Fibroblast of lung (primary cell): ENCODE measurements around the gene ABHD17C. TPM values are rescaled to one million over a fixed set of nuclear protein-coding genes. Genes with fewer than 3 reads are reported as not detected.

Experiments used
- DNase-seq, 2 donors: peaks; one replicate each; pipeline versions ENCODE4 v3.0.0 to v3.0.0-alpha.2; 2010; ENCODE audit warnings: low read depth in 2 of 2
- H2AFZ ChIP-seq: 2 replicates; pipeline ENCODE4 v1.5.1; 2012; ENCODE audit warnings: low read length, control low read depth, inconsistent platforms
- H3K27ac ChIP-seq: 2 replicates; pipeline ENCODE4 v1.5.1; 2011; ENCODE audit warnings: low read length, control low read depth; ENCODE audit not compliant: insufficient read depth
- H3K27me3 ChIP-seq: 2 replicates; pipeline ENCODE4 v1.5.1; 2011; ENCODE audit warnings: mild to moderate bottlenecking, low read length; ENCODE audit not compliant: control insufficient read depth, insufficient read depth
- H3K36me3 ChIP-seq: 2 replicates; pipeline ENCODE4 v1.5.1; 2011; ENCODE audit warnings: low read length; ENCODE audit not compliant: control insufficient read depth, insufficient read depth
- H3K4me1 ChIP-seq: 2 replicates; pipeline ENCODE4 v1.5.1; 2011; ENCODE audit warnings: low read length; ENCODE audit not compliant: control insufficient read depth, insufficient read depth; ENCODE audit errors: extremely low read depth
- H3K4me2 ChIP-seq: 2 replicates; pipeline ENCODE4 v1.5.1; 2011; ENCODE audit warnings: low read length, control low read depth; ENCODE audit not compliant: insufficient read depth; ENCODE audit errors: extremely low read depth
- H3K4me3 ChIP-seq, 4 experiments: fragments of 200-600 bp in 1 of 4; sonication (generic) in 1 of 4; replicated peaks in 1 of 4; 2 replicates each; pipeline ENCODE4 v1.5.1; 2011 to 2016; ENCODE audit warnings: low read length in 4 of 4, low read depth in 3 of 4, mild to moderate bottlenecking in 3 of 4, control low read depth in 2 of 4, inconsistent platforms in 1 of 4, mixed read lengths in 1 of 4; ENCODE audit not compliant: insufficient read depth in 1 of 4; ENCODE audit errors: control extremely low read depth in 1 of 4
- H3K79me2 ChIP-seq: 2 replicates; pipeline ENCODE4 v1.5.1; 2012; ENCODE audit warnings: mild to moderate bottlenecking, low read length, inconsistent platforms; ENCODE audit not compliant: control insufficient read depth, insufficient read depth
- H3K9ac ChIP-seq: 2 replicates; pipeline ENCODE4 v1.5.1; 2011; ENCODE audit warnings: mild to moderate bottlenecking, low read length, control low read depth; ENCODE audit not compliant: insufficient read depth
- H3K9me3 ChIP-seq: 2 replicates; pipeline ENCODE4 v1.5.1; 2012; ENCODE audit warnings: low read depth, low read length; ENCODE audit not compliant: control insufficient read depth, insufficient read depth
- H4K20me1 ChIP-seq: 2 replicates; pipeline ENCODE4 v1.5.1; 2011; ENCODE audit warnings: low read length; ENCODE audit not compliant: control insufficient read depth, insufficient read depth; ENCODE audit errors: extremely low read depth
- CTCF ChIP-seq, 2 donors: IDR thresholded peaks in 1 of 2; conservative IDR thresholded peaks in 1 of 2; 1 replicate in 1 of 2; 2 replicates in 1 of 2; pipeline ENCODE4 v1.5.1; 2011 to 2012; ENCODE audit warnings: low read length in 2 of 2, control low read depth in 1 of 2, inconsistent platforms in 1 of 2, low read depth in 1 of 2, mild to moderate bottlenecking in 1 of 2
- EZH2 ChIP-seq: IDR thresholded peaks from 2 replicates; pipeline ENCODE4 v1.5.1; 2012; ENCODE audit warnings: low read length, control low read depth, mild to moderate bottlenecking; ENCODE audit errors: missing control alignments
- polyA plus RNA-seq, 2 donors: library from polyadenylated mRNA; depleted of rRNA in 1 of 2; stranded (reverse) in 1 of 2; unstranded in 1 of 2; fragments of >200 nt; gene quantifications; 2 replicates each; pipeline ENCODE4 v1.2.1, GENCODE V29; 2011 to 2012; ENCODE audit warnings: missing spikeins in 1 of 2
- total RNA-seq: library from RNA; depleted of rRNA; stranded (reverse); fragments of >200 nt; gene quantifications from 2 replicates; pipeline ENCODE4 v1.2.1, GENCODE V29; 2014

Gene ABHD17C
- total and polyA plus RNA-seq, 2 donors (not counting 1 experiment from before 2014, with no cell fraction given): 14.0 to 38.7 TPM

GRCh38 chr15:80730926-80731325 is 35.8 kb downstream of the ABHD17C start:
- Histone ChIP-seq H4K20me1 (no peaks in the 10 kb centered on the region), H3K79me2 (peaks cover 45% of the 10 kb centered on the region), H3K4me2 (no peak overlapping the region), H3K27me3 (no peaks in the 10 kb centered on the region), H3K4me1 (no peaks in the 10 kb centered on the region), H3K27ac (no peak overlapping the region), H3K36me3 (peaks cover 5% of the 10 kb centered on the region), H3K9ac (no peak overlapping the region), H3K4me3 (no peak overlapping the region), H3K9me3 (no peaks in the 10 kb centered on the region), H2AFZ (no peak overlapping the region)
- DNase-seq: peak in 1 of 2 donors; percentile 40
- TF ChIP-seq EZH2 (no peak), CTCF (conservative IDR thresholded peaks at IDR 0.05 in 1 of 2, IDR thresholded peaks at IDR 0.05 in 1 of 2; ENCODE audit: low read depth in 1 of 2, low read length in 2 of 2) (no peak)

GRCh38 chr15:80732167-80732566 is 37.1 kb downstream of the ABHD17C start:
- H3K4me1 ChIP-seq: no peaks in the 10 kb centered on the region
- H3K4me2 ChIP-seq: no peak overlapping the region
- DNase-seq: no peak
- H3K79me2 ChIP-seq: peaks cover 47% of the 10 kb centered on the region
- no peaks in the 10 kb centered on the region for H3K27me3 ChIP-seq
- peaks cover 5% of the 10 kb centered on the region for H3K36me3 ChIP-seq
- H3K27ac ChIP-seq: no peak overlapping the region
- no peak for TF ChIP-seq EZH2
- no peak for TF ChIP-seq CTCF (conservative IDR thresholded peaks at IDR 0.05 in 1 of 2, IDR thresholded peaks at IDR 0.05 in 1 of 2; ENCODE audit: low read depth in 1 of 2, low read length in 2 of 2)
- H4K20me1 ChIP-seq: no peaks in the 10 kb centered on the region
- no peaks in the 10 kb centered on the region for H3K9me3 ChIP-seq
- no peak overlapping the region for H3K4me3 ChIP-seq
- no peak overlapping the region for H2AFZ ChIP-seq
- no peak overlapping the region for H3K9ac ChIP-seq

- Histone ChIP-seq H2AFZ (no peak overlapping the region), H3K4me1 (no peaks in the 10 kb centered on the region), H3K4me2 (no peak overlapping the region), H3K27ac (no peak overlapping the region), H3K27me3 (no peaks in the 10 kb centered on the region), H3K4me3 (no peak overlapping the region), H3K36me3 (peaks cover 5% of the 10 kb centered on the region), H3K9ac (no peak overlapping the region), H3K9me3 (no peaks in the 10 kb centered on the region), H4K20me1 (no peaks in the 10 kb centered on the region), H3K79me2 (peaks cover 46% of the 10 kb centered on the region)
- no peak for TF ChIP-seq EZH2
- no peak for TF ChIP-seq CTCF (conservative IDR thresholded peaks at IDR 0.05 in 1 of 2, IDR thresholded peaks at IDR 0.05 in 1 of 2; ENCODE audit: low read depth in 1 of 2, low read length in 2 of 2)
- no peak for DNase-seq
Observed at GRCh38 chr15:80732818-80733217, 37.7 kb downstream of the ABHD17C start.
